GM03348 (cell line): ENCODE measurements around the gene PDHX.
A peak's percentile ranks its signal among the peaks of the same experiment; 100 is the strongest.

Experiments
- DNase-seq: peaks from one replicate; pipeline ENCODE4 v3.0.0; 2012; ENCODE audit warnings: low spot score

Gene PDHX

GRCh38 chr11:34957606-34958005, 41.2 kb downstream of the PDHX start:
- DNase-seq, result no peak

GRCh38 chr11:34959770-34960169, 43.4 kb downstream of the PDHX start:
- DNase-seq, result no peak

- DNase-seq, result no peak
Measured at GRCh38 chr11:34960277-34960676, 43.9 kb downstream of the PDHX start.

- no peak for DNase-seq
Measured at GRCh38 chr11:34962034-34962433, 45.6 kb downstream of the PDHX start.

- no peak for DNase-seq
Measured at GRCh38 chr11:34963351-34963750, 46.9 kb downstream of the PDHX start.

- DNase-seq, result no peak
Measured at GRCh38 chr11:34964610-34965331, 48.4 kb downstream of the PDHX start.

- no peak for DNase-seq
Measured at GRCh38 chr11:34968862-34969261, 52.4 kb downstream of the PDHX start.

GRCh38 chr11:34970033-34970432, 53.6 kb downstream of the PDHX start:
- DNase-seq, result no peak

GRCh38 chr11:34970480-34970879, 54.1 kb downstream of the PDHX start:
- peak; percentile 14 for DNase-seq

GRCh38 chr11:34971928-34972327, 55.5 kb downstream of the PDHX start:
- no peak for DNase-seq

GRCh38 chr11:34972366-34972765, 55.9 kb downstream of the PDHX start:
- DNase-seq, result no peak

GRCh38 chr11:34972892-34973291, 56.5 kb downstream of the PDHX start:
- peak; percentile 36 for DNase-seq

- DNase-seq, result no peak
Measured at GRCh38 chr11:34975482-34975881, 59.1 kb downstream of the PDHX start.

GRCh38 chr11:34976496-34977088, 60.2 kb downstream of the PDHX start:
- no peak for DNase-seq

- DNase-seq, result peak; percentile 35
Measured at GRCh38 chr11:34977089-34977912, 60.9 kb downstream of the PDHX start.

- no peak for DNase-seq
Measured at GRCh38 chr11:34978236-34979191, 62.1 kb downstream of the PDHX start.

GRCh38 chr11:34984514-34984913, 68.1 kb downstream of the PDHX start:
- no peak for DNase-seq

GRCh38 chr11:34986883-34987520, 70.6 kb downstream of the PDHX start:
- no peak for DNase-seq

GRCh38 chr11:34987617-34988016, 71.2 kb downstream of the PDHX start:
- DNase-seq, result no peak

GRCh38 chr11:34988294-34989255, 72.2 kb downstream of the PDHX start:
- peak; percentile 48 for DNase-seq
